Lower lobe of right lung (tissue), 2 donors: ENCODE measurements around the gene DHRS13. TPM values are rescaled to one million over a fixed set of nuclear protein-coding genes. Genes with fewer than 3 reads are reported as not detected.
"Not testable (repeated sequence)": the region's sequence is repeated elsewhere in the genome, so short reads cannot be mapped to it uniquely, and the experiment has no call there.

ENCODE experiments used
- ATAC-seq, 2 donors: fragments of 200-7000 bp; cut with Tn5 transposase; one replicate each; pipeline ENCODE4 v1.9.1; 2020 to 2022; ENCODE audit warnings: mild to moderate bottlenecking in 2 of 2, moderate library complexity in 2 of 2
- DNase-seq: peaks from one replicate; pipeline ENCODE4 v3.0.0-alpha.2; 2020
- H3K27ac ChIP-seq: fragments of 200-600 bp; one replicate; pipeline ENCODE4 v1.8.0; 2022
- H3K27me3 ChIP-seq: fragments of 200-600 bp; one replicate; pipeline ENCODE4 v1.8.0; 2022; ENCODE audit warnings: low read depth
- H3K36me3 ChIP-seq: fragments of 200-600 bp; one replicate; pipeline ENCODE4 v1.8.0; 2022; ENCODE audit warnings: mild to moderate bottlenecking
- H3K4me1 ChIP-seq: fragments of 200-600 bp; one replicate; pipeline ENCODE4 v1.8.0; 2022
- H3K4me3 ChIP-seq: fragments of 200-600 bp; one replicate; pipeline ENCODE4 v1.8.0; 2022; ENCODE audit warnings: mild to moderate bottlenecking
- H3K9me3 ChIP-seq: fragments of 200-600 bp; one replicate; pipeline ENCODE4 v1.8.0; 2022
- CTCF ChIP-seq: fragments of 200-600 bp; IDR thresholded peaks from one replicate; pipeline ENCODE4 v1.8.0; 2022; ENCODE audit warnings: antibody characterized with exemption, mild to moderate bottlenecking
- intact Hi-C: fragments of 100-400 bp; cut with DNase I; formaldehyde crosslinking; loops from one replicate; pipeline ENCODE4 v1.11.0; 2022
- total RNA-seq: library from RNA; stranded (reverse); fragmentation: NEBNext Ultra II Directional; extraction: Animal tissue kit (Norgen Biotek cat#: 25700); gene quantifications from one replicate; pipeline ENCODE4 v1.2.1, GENCODE V29; 2021
- donor health status: DM: no; HTN: yes; CAD: no; lungs with severe emphysema.

Gene DHRS13
- total RNA-seq, 1 donor from 2014 or later: 10.6 TPM

- Histone ChIP-seq H3K27me3 (no peaks in the 10 kb centered on the region), H3K27ac (no peak overlapping the region), H3K4me3 (no peak overlapping the region), H3K36me3 (peaks cover 57% of the 10 kb centered on the region), H3K9me3 (no peaks in the 10 kb centered on the region), H3K4me1 (no peaks in the 10 kb centered on the region)
- intact Hi-C loops: no loop called here
- no peak for TF ChIP-seq CTCF
- ATAC-seq (no peak), DNase-seq (no peak)
Measured at GRCh38 chr17:28878158-28878910, 24.5 kb downstream of the DHRS13 start.

- peaks cover 45% of the 10 kb centered on the region for H3K36me3 ChIP-seq
- DNase-seq, H3K4me3 ChIP-seq, intact Hi-C loops, ATAC-seq, H3K27ac ChIP-seq, H3K9me3 ChIP-seq, H3K27me3 ChIP-seq, H3K4me1 ChIP-seq: not testable (repeated sequence)
Measured at GRCh38 chr17:28877150-28877711, 25.6 kb downstream of the DHRS13 start.

- Histone ChIP-seq H3K9me3 (no peaks in the 10 kb centered on the region), H3K4me1 (no peaks in the 10 kb centered on the region), H3K27me3 (no peaks in the 10 kb centered on the region), H3K4me3 (no peak overlapping the region), H3K36me3 (peaks cover 33% of the 10 kb centered on the region), H3K27ac (no peak overlapping the region)
- ATAC-seq: no peak
- no peak for DNase-seq
- intact Hi-C loops: no loop called here
- no peak for TF ChIP-seq CTCF
Measured at GRCh38 chr17:28875848-28876550, 26.9 kb downstream of the DHRS13 start.

GRCh38 chr17:28874750-28875149, 28.1 kb downstream of the DHRS13 start:
- intact Hi-C loops: no loop called here
- Histone ChIP-seq H3K27ac (no peak overlapping the region), H3K4me1 (no peaks in the 10 kb centered on the region), H3K36me3 (peaks cover 21% of the 10 kb centered on the region), H3K4me3 (no peak overlapping the region), H3K9me3 (no peaks in the 10 kb centered on the region), H3K27me3 (no peaks in the 10 kb centered on the region)
- ATAC-seq: no peak
- no peak for TF ChIP-seq CTCF
- DNase-seq: no peak

GRCh38 chr17:28873839-28874238, 29.0 kb downstream of the DHRS13 start:
- Histone ChIP-seq H3K9me3 (no peaks in the 10 kb centered on the region), H3K4me3 (no peak overlapping the region), H3K27me3 (no peaks in the 10 kb centered on the region), H3K36me3 (peaks cover 12% of the 10 kb centered on the region), H3K27ac (no peak overlapping the region), H3K4me1 (no peaks in the 10 kb centered on the region)
- intact Hi-C loops: no loop called here
- TF ChIP-seq CTCF: no peak
- DNase-seq (no peak), ATAC-seq (no peak)
